Right atrium auricular region (tissue), 2 donors: Measurements from ENCODE around the gene RASGRF2. TPM values are rescaled to one million over a fixed set of nuclear protein-coding genes. Genes with fewer than 3 reads are reported as not detected.

Experiments used
- DNase-seq: peaks from one replicate; pipeline ENCODE4 v3.0.0-alpha.2; 2019; ENCODE audit warnings: low spot score
- H3K27ac ChIP-seq, 2 donors: fragments of 200-600 bp; sonication (generic); 1 replicate in 1 of 2; 2 replicates in 1 of 2; pipeline ENCODE4 v1.5.1; 2016 to 2019
- H3K27me3 ChIP-seq, 2 donors: fragments of 200-600 bp; sonication (generic); one replicate each; pipeline versions ENCODE4 v1.5.1 to v1.6.0; 2017 to 2019
- H3K36me3 ChIP-seq: fragments of 200-600 bp; sonication (generic); one replicate; pipeline ENCODE4 v1.5.1; 2016
- H3K4me1 ChIP-seq, 2 donors: fragments of 200-600 bp; sonication (generic); one replicate each; pipeline versions ENCODE4 v1.5.1 to v1.6.0; 2017 to 2019
- H3K4me3 ChIP-seq, 2 donors: fragments of 200-600 bp; sonication (generic); 1 replicate in 1 of 2; 2 replicates in 1 of 2; pipeline ENCODE4 v1.5.1; 2017 to 2019; ENCODE audit warnings: mild to moderate bottlenecking in 1 of 2, moderate library complexity in 1 of 2
- H3K9me3 ChIP-seq, 2 donors: fragments of 200-600 bp; sonication (generic); one replicate each; pipeline ENCODE4 v1.5.1; 2019
- CTCF ChIP-seq, 2 donors: fragments of 200-600 bp; sonication (generic); IDR thresholded peaks; one replicate each; pipeline ENCODE4 v1.5.1; 2019; ENCODE audit warnings: antibody characterized with exemption in 2 of 2
- total RNA-seq, 2 donors: library from RNA; depleted of rRNA; stranded (reverse); fragments of >200 nt; gene quantifications; one replicate each; pipeline ENCODE4 v1.1.0, GENCODE V29; 2016

RASGRF2 gene
- 1 to 10 TPM; 3.5 to 6.3 TPM for total RNA-seq

GRCh38 chr5:80959768-80960442 lies at the start of gene RASGRF2:
Gene RASGRF2 (plus strand): TSS chr5:80960363. CDS start chr5:80960739, 376 bp downstream.
- no peak for TF ChIP-seq CTCF (IDR thresholded peaks at IDR 0.05)
- peaks cover 0 to 4% of the 10 kb centered on the region in 2 donors for H3K27me3 ChIP-seq
- H3K27ac ChIP-seq: peak within 1 kb of the TSS; percentile 80 to 83

GRCh38 chr5:80912479-80912878 lies 47.7 kb upstream of the RASGRF2 start:
- Histone ChIP-seq H3K27me3 (no peaks in the 10 kb centered on the region), H3K4me3 (no peak overlapping the region), H3K9me3 (peaks cover 0 to 9% of the 10 kb centered on the region in 2 donors), H3K4me1 (no peaks in the 10 kb centered on the region), H3K27ac (no peak overlapping the region), H3K36me3 (no peaks in the 10 kb centered on the region)
- DNase-seq: no peak
- no peak for TF ChIP-seq CTCF (IDR thresholded peaks at IDR 0.05)

More at GRCh38 chr5:80959768-80960442, at the start of gene RASGRF2:
- Histone ChIP-seq H3K36me3 (no peaks in the 10 kb centered on the region), H3K4me1 (peaks cover 0 to 5% of the 10 kb centered on the region in 2 donors), H3K9me3 (no peaks in the 10 kb centered on the region), H3K4me3 (peak within 1 kb of the TSS; percentile 45 to 57)
- no peak for DNase-seq

GRCh38 chr5:80915716-80916115 lies 44.4 kb upstream of the RASGRF2 start:
- Histone ChIP-seq H3K27ac (no peak overlapping the region), H3K9me3 (peaks cover 0 to 9% of the 10 kb centered on the region in 2 donors), H3K27me3 (no peaks in the 10 kb centered on the region), H3K4me3 (no peak overlapping the region), H3K4me1 (no peaks in the 10 kb centered on the region), H3K36me3 (no peaks in the 10 kb centered on the region)
- DNase-seq: no peak
- TF ChIP-seq CTCF (IDR thresholded peaks at IDR 0.05): no peak

- no peaks in the 10 kb centered on the region for H3K4me1 ChIP-seq
- peaks cover 0 to 9% of the 10 kb centered on the region in 2 donors for H3K9me3 ChIP-seq
- no peaks in the 10 kb centered on the region for H3K27me3 ChIP-seq
- no peaks in the 10 kb centered on the region for H3K36me3 ChIP-seq
- no peak for DNase-seq
- H3K27ac ChIP-seq: no peak overlapping the region
- H3K4me3 ChIP-seq: no peak overlapping the region
- no peak for TF ChIP-seq CTCF (IDR thresholded peaks at IDR 0.05)
These were observed 43.5 kb upstream of the RASGRF2 start for GRCh38 chr5:80916676-80917075.

- no peaks in the 10 kb centered on the region for H3K4me1 ChIP-seq
- H3K27ac ChIP-seq: no peak overlapping the region
- H3K9me3 ChIP-seq: no peaks in the 10 kb centered on the region
- DNase-seq: no peak
- no peaks in the 10 kb centered on the region for H3K27me3 ChIP-seq
- no peak for TF ChIP-seq CTCF (IDR thresholded peaks at IDR 0.05)
- H3K4me3 ChIP-seq: no peak overlapping the region
- H3K36me3 ChIP-seq: no peaks in the 10 kb centered on the region
These were observed 42.5 kb upstream of the RASGRF2 start for GRCh38 chr5:80917631-80918030.
